IMR-90 (cell line): ENCODE results near the gene LCP1. TPM values are rescaled to one million over a fixed set of nuclear protein-coding genes. Genes with fewer than 3 reads are reported as not detected.

Experiments
- ATAC-seq: fragments of 200-7000 bp; cut with Tn5 transposase; 2 replicates; pipeline ENCODE4 v1.9.1; 2020; ENCODE audit warnings: low read depth, mild to moderate bottlenecking, moderate library complexity
- BruUV-seq: library from RNA; stranded (reverse); fragments of 400-500 nt; replicated peaks from 2 replicates; lab custom pipeline; 2021; lab: Mats Ljungman, UMichigan
- CTCF ChIA-PET: fragments of 300-600 bp; formaldehyde crosslinking; extraction: SDS; loops from one replicate; lab custom pipeline; 2021; ENCODE audit warnings: antibody characterized with exemption; lab: Yijun Ruan, JAX
- POLR2A ChIA-PET: fragments of 300-600 bp; sonication (Branson Sonifier 250); formaldehyde crosslinking; loops from one replicate; lab custom pipeline; 2022; ENCODE audit warnings: antibody characterized with exemption; ENCODE audit not compliant: unreplicated experiment; lab: Charles Lee
- DNase-seq: peaks from one replicate; pipeline ENCODE4 v3.0.0; 2013
- H2AFZ ChIP-seq: replicated peaks from 2 replicates; pipeline ENCODE3; 2013; ENCODE audit warnings: low read length, mild to moderate bottlenecking; ENCODE audit not compliant: poor library complexity
- H2AK5ac ChIP-seq: 2 replicates; pipeline ENCODE4 v1.6.1; 2013; ENCODE audit warnings: low read depth, low read length, inconsistent platforms
- H2AK9ac ChIP-seq: replicated peaks from 2 replicates; pipeline ENCODE3; 2013; ENCODE audit warnings: mild to moderate bottlenecking, low read depth, low read length, moderate library complexity; ENCODE audit not compliant: poor library complexity
- H2BK120ac ChIP-seq: 2 replicates; pipeline ENCODE4 v1.6.1; 2013; ENCODE audit warnings: low read depth, low read length, inconsistent platforms
- H2BK15ac ChIP-seq: 3 replicates; pipeline ENCODE4 v1.6.1; 2013; ENCODE audit warnings: low read depth, low read length, inconsistent platforms
- H2BK20ac ChIP-seq: 2 replicates; pipeline ENCODE4 v1.6.1; 2013; ENCODE audit warnings: low read depth, mild to moderate bottlenecking, inconsistent platforms, low read length, moderate library complexity
- H2BK5ac ChIP-seq: 2 replicates; pipeline ENCODE4 v1.6.1; 2013; ENCODE audit warnings: mild to moderate bottlenecking, low read depth, low read length, inconsistent platforms; ENCODE audit not compliant: poor library complexity, severe bottlenecking
- H3K14ac ChIP-seq: replicated peaks from 2 replicates; pipeline ENCODE4 v1.6.1; 2013; ENCODE audit warnings: low read depth, low read length, inconsistent platforms
- H3K18ac ChIP-seq: 2 replicates; pipeline ENCODE4 v1.6.1; 2013; ENCODE audit warnings: low read depth, low read length, control low read depth
- H3K23ac ChIP-seq: 2 replicates; pipeline ENCODE4 v1.6.1; 2013; ENCODE audit warnings: low read depth, low read length, inconsistent platforms
- H3K27ac ChIP-seq: 2 replicates; pipeline ENCODE4 v1.5.1; 2013; ENCODE audit warnings: mild to moderate bottlenecking, control low read depth, low read length; ENCODE audit not compliant: insufficient read depth
- H3K27me3 ChIP-seq: 2 replicates; pipeline ENCODE4 v1.6.1; 2013; ENCODE audit warnings: low read length; ENCODE audit not compliant: control insufficient read depth, insufficient read depth
- H3K36me3 ChIP-seq: 2 replicates; pipeline ENCODE4 v1.6.1; 2013; ENCODE audit warnings: low read length, mixed read lengths; ENCODE audit not compliant: control insufficient read depth, insufficient read depth
- H3K4ac ChIP-seq: 2 replicates; pipeline ENCODE4 v1.6.1; 2013; ENCODE audit warnings: low read depth, low read length, inconsistent platforms
- H3K4me1 ChIP-seq: 2 replicates; pipeline ENCODE4 v1.6.1; 2013; ENCODE audit warnings: low read length, mixed read lengths; ENCODE audit not compliant: control insufficient read depth, insufficient read depth
- H3K4me2 ChIP-seq: 2 replicates; pipeline ENCODE4 v1.6.1; 2013; ENCODE audit warnings: low read depth, mild to moderate bottlenecking, control low read depth, low read length, moderate library complexity
- H3K4me3 ChIP-seq: 2 replicates; pipeline ENCODE4 v1.5.1; 2013; ENCODE audit warnings: low read depth, mild to moderate bottlenecking, control low read depth, low read length, moderate library complexity; ENCODE audit not compliant: insufficient read depth
- H3K56ac ChIP-seq: 2 replicates; pipeline ENCODE4 v1.6.1; 2013; ENCODE audit warnings: low read length, inconsistent platforms; ENCODE audit not compliant: insufficient read depth; ENCODE audit errors: extremely low read depth
- H3K79me1 ChIP-seq, 2 experiments: 2 replicates each; pipeline ENCODE4 v1.6.1; 2013; ENCODE audit warnings: low read length in 2 of 2, inconsistent platforms in 1 of 2, low read depth in 1 of 2
- H3K9ac ChIP-seq: 2 replicates; pipeline ENCODE4 v1.6.1; 2013; ENCODE audit warnings: low read depth, low read length, control low read depth
- H3K9me1 ChIP-seq: 2 replicates; pipeline ENCODE4 v1.6.1; 2013; ENCODE audit warnings: low read length, inconsistent platforms; ENCODE audit not compliant: insufficient read depth
- H3K9me3 ChIP-seq: 2 replicates; pipeline ENCODE4 v1.6.1; 2013; ENCODE audit warnings: low read length; ENCODE audit not compliant: control insufficient read depth, insufficient read depth
- H4K20me1 ChIP-seq: 2 replicates; pipeline ENCODE4 v1.6.1; 2013; ENCODE audit warnings: low read length, inconsistent platforms; ENCODE audit not compliant: insufficient read depth
- H4K5ac ChIP-seq: 2 replicates; pipeline ENCODE4 v1.6.1; 2013; ENCODE audit warnings: mild to moderate bottlenecking, low read depth, low read length, control low read depth
- H4K8ac ChIP-seq, 2 experiments: 2 replicates each; pipeline ENCODE4 v1.6.1; 2013; ENCODE audit warnings: low read depth in 2 of 2, low read length in 2 of 2, control low read depth in 1 of 2, inconsistent platforms in 1 of 2
- H4K91ac ChIP-seq: 2 replicates; pipeline ENCODE4 v1.6.1; 2013; ENCODE audit warnings: low read depth, low read length, inconsistent platforms; ENCODE audit not compliant: insufficient read depth
- BHLHE40 ChIP-seq: fragments of 150-350 bp; IDR thresholded peaks from 2 replicates; pipeline ENCODE4 v1.6.1; 2016; ENCODE audit warnings: mild to moderate bottlenecking, low read depth, low read length
- CEBPB ChIP-seq: IDR thresholded peaks from 2 replicates; pipeline ENCODE4 v1.6.1; 2012; ENCODE audit warnings: low read depth, low read length, improper control_type of control experiment
- CHD1 ChIP-seq: IDR thresholded peaks from 2 replicates; pipeline ENCODE4 v1.6.1; 2012; ENCODE audit warnings: low read depth, low read length, improper control_type of control experiment
- MAFK ChIP-seq: IDR thresholded peaks from 2 replicates; pipeline ENCODE4 v1.6.1; 2012; ENCODE audit warnings: low read depth, low read length, improper control_type of control experiment
- NFE2L2 ChIP-seq: fragments of 150-350 bp; IDR thresholded peaks from 2 replicates; pipeline ENCODE4 v1.6.1; 2016; ENCODE audit warnings: low read depth, mild to moderate bottlenecking, low read length
- POLR2A ChIP-seq: IDR thresholded peaks from 2 replicates; pipeline ENCODE4 v1.6.1; 2012; ENCODE audit warnings: mild to moderate bottlenecking, low read depth, low read length
- RAD21 ChIP-seq: IDR thresholded peaks from 2 replicates; pipeline ENCODE4 v1.6.1; 2012; ENCODE audit warnings: low read length, improper control_type of control experiment
- RCOR1 ChIP-seq: IDR thresholded peaks from 2 replicates; pipeline ENCODE4 v1.6.1; 2012; ENCODE audit warnings: mild to moderate bottlenecking, low read length, improper control_type of control experiment; ENCODE audit not compliant: insufficient replicate concordance
- RFX5 ChIP-seq: IDR thresholded peaks from 2 replicates; pipeline ENCODE4 v1.8.0; 2012; ENCODE audit warnings: low read depth, mild to moderate bottlenecking, low read length, moderate library complexity
- SMC3 ChIP-seq: fragments of 150-350 bp; IDR thresholded peaks from 2 replicates; pipeline ENCODE4 v1.6.1; 2016; ENCODE audit warnings: low read depth, mild to moderate bottlenecking, antibody characterized with exemption, low read length, moderate library complexity
- WGBS, 2 experiments: methylation state at CpG; one replicate each; pipeline versions ENCODE4 v1.1.5 to v1.1.7; 2013; ENCODE audit warnings: missing lambda C conversion rate in 2 of 2; ENCODE audit not compliant: insufficient read length in 1 of 2; ENCODE audit errors: extremely low coverage in 2 of 2; 5-methylcytosine and 5-hydroxymethylcytosine counted together
- dilution Hi-C: fragments of 300-500 bp; cut with HindIII; formaldehyde crosslinking; loops from one replicate; pipeline ENCODE4 v1.14.3; 2018; ENCODE audit warnings: low sequenced_read_pairs; ENCODE audit not compliant: unreplicated experiment
- in situ Hi-C: fragments of 300-500 bp; cut with MboI; formaldehyde crosslinking; loops from 3 replicates; pipeline ENCODE4 v1.14.3; 2019; ENCODE audit warnings: low sequenced_read_pairs, inconsistent platforms, mixed read lengths
- intact Hi-C: fragments of 100-400 bp; cut with micrococcal nuclease; formaldehyde crosslinking; loops from 2 replicates; pipeline ENCODE4 v1.10.0; 2022
- polyA plus RNA-seq, 3 experiments: library from polyadenylated mRNA; depleted of rRNA; stranded (reverse); fragments of >200 nt; gene quantifications; 2 replicates each; pipeline ENCODE4 v1.2.3, GENCODE V29; 2012; ENCODE audit warnings: low replicate concordance in 1 of 3
- total RNA-seq: library from RNA; depleted of rRNA; stranded (reverse); fragments of >200 nt; gene quantifications from 2 replicates; pipeline ENCODE4 v1.2.3, GENCODE V29; 2012
- TF ChIP-seq, protein P1 (sequence below): fragments of 150-350 bp; IDR thresholded peaks from 2 replicates; pipeline ENCODE4 v1.6.1; 2017; ENCODE audit warnings: mild to moderate bottlenecking, antibody characterized with exemption, low read length, low read depth
- TF ChIP-seq, protein P2 (sequence below): fragments of 150-350 bp; IDR thresholded peaks from 2 replicates; pipeline ENCODE4 v1.6.1; 2016; ENCODE audit warnings: low read depth, mild to moderate bottlenecking, low read length, moderate library complexity, borderline replicate concordance
- TF ChIP-seq, protein P3 (sequence below): conservative IDR thresholded peaks from 2 replicates; pipeline ENCODE4 v1.5.1; 2012; ENCODE audit warnings: mild to moderate bottlenecking, low read depth, low read length, improper control_type of control experiment

The LCP1 gene
- total and polyA plus RNA-seq, 2 of the 4 experiments (the other 2 are of a cell fraction), result not detected

- BruUV-seq, result no TSS peak
- intact Hi-C loops, result no loop called here
- POLR2A ChIA-PET, result no interaction called here
- no peaks in the 10 kb centered on the region for H3K36me3 ChIP-seq
- H3K4me3 ChIP-seq, result no peak within 1 kb of the TSS
- no peak within 1 kb of the TSS for H2BK5ac ChIP-seq
- no peak within 1 kb of the TSS for H3K56ac ChIP-seq
- ATAC-seq (no peak), DNase-seq (no peak)
- H4K5ac ChIP-seq, result no peak within 1 kb of the TSS
- no peak within 1 kb of the TSS for H2BK120ac ChIP-seq
- H2AFZ ChIP-seq, result no peak within 1 kb of the TSS
- no peak within 1 kb of the TSS for H3K18ac ChIP-seq
- no peak within 1 kb of the TSS for H3K4me2 ChIP-seq
- H3K9me1 ChIP-seq, result no peaks in the 10 kb centered on the region
- in situ Hi-C loops, result no loop called here
- H3K4ac ChIP-seq, result no peak within 1 kb of the TSS
- H3K4me1 ChIP-seq, result no peaks in the 10 kb centered on the region
- no CpG with 5 or more reads among the region's 4 CpGs for WGBS, 2 experiments
- no peak within 1 kb of the TSS for H3K27ac ChIP-seq
- no peak within 1 kb of the TSS for H2AK9ac ChIP-seq
- no peaks in the 10 kb centered on the region; the same call in 1 of the 2 replicates for H3K27me3 ChIP-seq
- H4K91ac ChIP-seq, result no peak within 1 kb of the TSS
- CTCF ChIA-PET, result no interaction called here
- H2BK20ac ChIP-seq, result no peak within 1 kb of the TSS
- dilution Hi-C loops, result no loop called here
- no peak within 1 kb of the TSS for H3K9ac ChIP-seq
- no peak within 1 kb of the TSS for H3K23ac ChIP-seq
- H2BK15ac ChIP-seq, result no peak within 1 kb of the TSS
- no peaks in the 10 kb centered on the region for H3K79me1 ChIP-seq
- H2AK5ac ChIP-seq, result no peak within 1 kb of the TSS
- no peaks in the 10 kb centered on the region for H3K9me3 ChIP-seq
- H3K14ac ChIP-seq, result no peak within 1 kb of the TSS
- no peaks in the 10 kb centered on the region for H4K20me1 ChIP-seq
- H4K8ac ChIP-seq, result no peak within 1 kb of the TSS
- TF ChIP-seq, protein P1, sequence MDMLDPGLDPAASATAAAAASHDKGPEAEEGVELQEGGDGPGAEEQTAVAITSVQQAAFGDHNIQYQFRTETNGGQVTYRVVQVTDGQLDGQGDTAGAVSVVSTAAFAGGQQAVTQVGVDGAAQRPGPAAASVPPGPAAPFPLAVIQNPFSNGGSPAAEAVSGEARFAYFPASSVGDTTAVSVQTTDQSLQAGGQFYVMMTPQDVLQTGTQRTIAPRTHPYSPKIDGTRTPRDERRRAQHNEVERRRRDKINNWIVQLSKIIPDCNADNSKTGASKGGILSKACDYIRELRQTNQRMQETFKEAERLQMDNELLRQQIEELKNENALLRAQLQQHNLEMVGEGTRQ, result no peak
- TF ChIP-seq SMC3 (no peak), RAD21 (no peak), POLR2A (no peak), CEBPB (no peak), NFE2L2 (no peak), CHD1 (no peak), RFX5 (no peak), BHLHE40 (no peak), MAFK (no peak), RCOR1 (no peak)
- TF ChIP-seq, protein P2, sequence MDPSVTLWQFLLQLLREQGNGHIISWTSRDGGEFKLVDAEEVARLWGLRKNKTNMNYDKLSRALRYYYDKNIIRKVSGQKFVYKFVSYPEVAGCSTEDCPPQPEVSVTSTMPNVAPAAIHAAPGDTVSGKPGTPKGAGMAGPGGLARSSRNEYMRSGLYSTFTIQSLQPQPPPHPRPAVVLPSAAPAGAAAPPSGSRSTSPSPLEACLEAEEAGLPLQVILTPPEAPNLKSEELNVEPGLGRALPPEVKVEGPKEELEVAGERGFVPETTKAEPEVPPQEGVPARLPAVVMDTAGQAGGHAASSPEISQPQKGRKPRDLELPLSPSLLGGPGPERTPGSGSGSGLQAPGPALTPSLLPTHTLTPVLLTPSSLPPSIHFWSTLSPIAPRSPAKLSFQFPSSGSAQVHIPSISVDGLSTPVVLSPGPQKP, result no peak
- TF ChIP-seq, protein P3, sequence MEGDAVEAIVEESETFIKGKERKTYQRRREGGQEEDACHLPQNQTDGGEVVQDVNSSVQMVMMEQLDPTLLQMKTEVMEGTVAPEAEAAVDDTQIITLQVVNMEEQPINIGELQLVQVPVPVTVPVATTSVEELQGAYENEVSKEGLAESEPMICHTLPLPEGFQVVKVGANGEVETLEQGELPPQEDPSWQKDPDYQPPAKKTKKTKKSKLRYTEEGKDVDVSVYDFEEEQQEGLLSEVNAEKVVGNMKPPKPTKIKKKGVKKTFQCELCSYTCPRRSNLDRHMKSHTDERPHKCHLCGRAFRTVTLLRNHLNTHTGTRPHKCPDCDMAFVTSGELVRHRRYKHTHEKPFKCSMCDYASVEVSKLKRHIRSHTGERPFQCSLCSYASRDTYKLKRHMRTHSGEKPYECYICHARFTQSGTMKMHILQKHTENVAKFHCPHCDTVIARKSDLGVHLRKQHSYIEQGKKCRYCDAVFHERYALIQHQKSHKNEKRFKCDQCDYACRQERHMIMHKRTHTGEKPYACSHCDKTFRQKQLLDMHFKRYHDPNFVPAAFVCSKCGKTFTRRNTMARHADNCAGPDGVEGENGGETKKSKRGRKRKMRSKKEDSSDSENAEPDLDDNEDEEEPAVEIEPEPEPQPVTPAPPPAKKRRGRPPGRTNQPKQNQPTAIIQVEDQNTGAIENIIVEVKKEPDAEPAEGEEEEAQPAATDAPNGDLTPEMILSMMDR, result no peak
These were observed 77.1 kb downstream of the LCP1 start, which contains the start of gene CPB2 for GRCh38 chr13:46104868-46105267. TSS of gene CPB2 (minus strand) at chr13:46105033. CDS start at chr13:46105009, 24 bp downstream.
